ENCODE data around the gene ATP11A. TPM values are rescaled to one million over a fixed set of nuclear protein-coding genes. Genes with fewer than 3 reads are reported as not detected.

The ATP11A gene
- total RNA-seq, 2 donors from 2014 or later = 10.9 to 89.3 TPM

- Histone ChIP-seq H3K4me3 (no peak overlapping the region), H3K27ac (no peak overlapping the region), H3K4me1 (replicated peaks) (no peaks in the 10 kb centered on the region), H3K27me3 (replicated peaks; ENCODE audit: insufficient read depth) (no peaks in the 10 kb centered on the region), H3K36me3 (peaks cover 0 to 5% of the 10 kb centered on the region in 2 donors), H3K9me3 (no peaks in the 10 kb centered on the region)
- 94% methylated on average over 29 of the region's 29 CpGs for WGBS
- intact Hi-C loops (cut with DNase I) = no loop called here
- no peak for DNase-seq (ENCODE audit: low spot score)
- TF ChIP-seq POLR2AphosphoS5 (IDR thresholded peaks at IDR 0.05) = no peak
- no peak for TF ChIP-seq POLR2A (IDR thresholded peaks at IDR 0.05)
- no peak for TF ChIP-seq CTCF (IDR thresholded peaks at IDR 0.05)
Measured at GRCh38 chr13:112819816-112820215, 130.0 kb downstream of the ATP11A start.

DNA sequence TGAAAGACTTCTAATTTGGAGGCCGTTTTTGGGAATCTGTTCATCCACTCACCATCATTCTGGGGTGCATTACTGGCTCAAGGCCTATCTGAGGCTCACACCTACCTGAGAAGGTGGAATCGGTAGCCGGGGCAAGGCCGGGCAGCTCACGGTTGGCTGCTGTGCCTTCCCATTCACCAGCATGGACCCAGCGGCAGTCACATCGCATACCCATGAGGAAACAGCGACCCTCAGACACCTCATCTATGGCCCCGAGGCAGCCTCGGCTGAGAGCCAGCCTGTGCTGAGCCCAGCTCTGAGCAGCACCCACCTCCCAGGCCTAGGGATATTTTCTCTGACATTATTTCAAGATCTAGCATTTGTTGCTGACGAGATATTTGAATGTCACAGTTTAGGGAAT lies 130.5 kb downstream of the ATP11A start:
- H3K9me3 ChIP-seq = no peaks in the 10 kb centered on the region
- whole genome bisulfite sequencing = 95% methylated on average over 11 of the region's 11 CpGs
- peaks cover 0 to 5% of the 10 kb centered on the region in 2 donors for H3K36me3 ChIP-seq
- H3K27ac ChIP-seq = no peak overlapping the region
- no peaks in the 10 kb centered on the region for H3K4me1 ChIP-seq (replicated peaks)
- TF ChIP-seq POLR2A (IDR thresholded peaks at IDR 0.05) (no peak), POLR2AphosphoS5 (IDR thresholded peaks at IDR 0.05) (no peak), CTCF (IDR thresholded peaks at IDR 0.05) (no peak)
- intact Hi-C loops (cut with DNase I) = no loop called here
- DNase-seq (ENCODE audit: low spot score) = no peak
- no peaks in the 10 kb centered on the region for H3K27me3 ChIP-seq (replicated peaks; ENCODE audit: insufficient read depth)
- H3K4me3 ChIP-seq = no peak overlapping the region

DNA sequence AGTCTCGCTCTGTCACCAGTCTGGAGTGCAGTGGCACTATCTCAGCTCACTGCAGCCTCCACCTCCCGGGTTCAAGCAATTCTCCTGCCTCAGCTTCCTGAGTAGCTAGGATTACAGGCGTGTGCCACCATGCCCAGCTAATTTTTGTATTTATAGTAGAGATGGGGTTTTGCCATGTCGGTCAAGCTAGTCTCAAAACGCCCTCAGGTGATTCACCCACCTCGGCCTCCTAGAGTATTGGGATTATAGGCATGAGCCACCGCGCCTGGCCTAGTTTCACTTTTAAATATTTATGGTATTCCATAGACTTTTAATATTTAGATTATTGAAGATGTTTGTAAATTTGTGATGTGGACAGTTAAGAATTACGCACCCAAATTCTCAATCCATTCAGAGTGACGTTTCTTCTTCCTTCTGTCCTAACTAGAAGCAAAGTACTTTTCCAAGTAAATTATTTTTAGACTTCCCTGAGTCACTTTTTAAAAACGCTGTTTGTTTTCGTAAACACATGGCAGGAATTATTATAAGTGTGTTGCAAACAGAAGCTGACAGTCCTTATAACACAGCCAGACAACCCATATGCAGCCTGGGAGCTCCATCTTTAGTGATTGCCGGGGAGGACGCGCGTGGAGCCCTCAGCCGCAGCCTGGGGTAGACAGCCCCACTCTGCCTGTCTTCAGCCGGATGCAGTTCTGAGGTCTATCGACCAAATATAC lies 131.7 kb downstream of the ATP11A start:
- Histone ChIP-seq H3K27me3 (replicated peaks; ENCODE audit: insufficient read depth) (no peaks in the 10 kb centered on the region), H3K9me3 (no peaks in the 10 kb centered on the region), H3K4me3 (no peak overlapping the region), H3K36me3 (peaks cover 0 to 5% of the 10 kb centered on the region in 2 donors), H3K27ac (no peak overlapping the region), H3K4me1 (replicated peaks) (no peaks in the 10 kb centered on the region)
- WGBS = 91% methylated on average over 19 of the region's 19 CpGs
- TF ChIP-seq POLR2AphosphoS5 (IDR thresholded peaks at IDR 0.05) (no peak), CTCF (IDR thresholded peaks at IDR 0.05) (no peak), POLR2A (IDR thresholded peaks at IDR 0.05) (no peak)
- no peak for DNase-seq (ENCODE audit: low spot score)
- intact Hi-C loops (cut with DNase I) = no loop called here

GRCh38 chr13:112822851-112823250 lies 133.0 kb downstream of the ATP11A start:
- Histone ChIP-seq H3K4me3 (no peak overlapping the region), H3K9me3 (no peaks in the 10 kb centered on the region), H3K27ac (no peak overlapping the region), H3K36me3 (peaks cover 0 to 5% of the 10 kb centered on the region in 2 donors), H3K27me3 (replicated peaks; ENCODE audit: insufficient read depth) (no peaks in the 10 kb centered on the region), H3K4me1 (replicated peaks) (no peaks in the 10 kb centered on the region)
- WGBS = 96% methylated on average over 11 of the region's 11 CpGs
- intact Hi-C loops (cut with DNase I) = no loop called here
- no peak for DNase-seq (ENCODE audit: low spot score)
- TF ChIP-seq POLR2A (IDR thresholded peaks at IDR 0.05) (no peak), CTCF (IDR thresholded peaks at IDR 0.05) (no peak), POLR2AphosphoS5 (IDR thresholded peaks at IDR 0.05) (no peak)

DNA sequence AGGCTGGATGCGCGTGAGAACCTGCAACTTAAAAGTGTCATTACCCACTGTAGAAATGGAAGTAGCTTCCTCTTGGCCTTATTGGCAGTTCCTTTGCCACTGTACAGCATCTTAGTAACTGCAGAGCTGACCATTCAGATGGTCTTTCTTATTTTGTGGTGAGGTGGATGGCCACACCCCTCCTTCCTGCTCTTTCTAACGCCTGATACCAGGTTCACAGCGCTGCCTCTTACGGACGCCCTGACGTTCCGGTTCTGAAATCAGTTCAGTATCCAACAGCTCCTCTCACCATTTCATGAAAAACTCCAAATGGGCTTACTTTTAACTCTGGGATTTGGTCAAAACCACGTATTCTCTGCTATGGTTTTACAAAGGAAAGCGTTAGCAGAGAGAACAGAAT lies 134.6 kb downstream of the ATP11A start:
- Histone ChIP-seq H3K9me3 (no peaks in the 10 kb centered on the region), H3K36me3 (peaks cover 0 to 5% of the 10 kb centered on the region in 2 donors), H3K4me3 (no peak overlapping the region), H3K27ac (no peak overlapping the region), H3K27me3 (replicated peaks; ENCODE audit: insufficient read depth) (no peaks in the 10 kb centered on the region), H3K4me1 (replicated peaks) (no peaks in the 10 kb centered on the region)
- intact Hi-C loops (cut with DNase I) = no loop called here
- WGBS = 94% methylated on average over 10 of the region's 10 CpGs
- TF ChIP-seq CTCF (IDR thresholded peaks at IDR 0.05) (no peak), POLR2A (IDR thresholded peaks at IDR 0.05) (no peak), POLR2AphosphoS5 (IDR thresholded peaks at IDR 0.05) (no peak)
- no peak for DNase-seq (ENCODE audit: low spot score)
